SK-N-SH (cell line): ENCODE results near the gene UGT1A1. TPM values are rescaled to one million over a fixed set of nuclear protein-coding genes. Genes with fewer than 3 reads are reported as not detected.

ENCODE experiments used
- CTCF ChIA-PET: fragments of 300-600, 350-600 bp; formaldehyde crosslinking; extraction: SDS; loops from one replicate; lab custom pipeline; 2021; lab: Yijun Ruan, JAX
- POLR2A ChIA-PET: fragments of 350-600 bp; sonication (Branson Sonifier 250); formaldehyde crosslinking; extraction: SDS; loops from one replicate; lab custom pipeline; 2020; ENCODE audit warnings: antibody characterized with exemption, inconsistent platforms; lab: Yijun Ruan, JAX
- DNase-seq: peaks from one replicate; pipeline ENCODE4 v3.0.0; 2012
- H2AFZ ChIP-seq: fragments of 200-600 bp; sonication (generic); 2 replicates; pipeline ENCODE4 v1.8.1; 2016; ENCODE audit warnings: antibody characterized with exemption, mild to moderate bottlenecking, low read depth
- H3F3A ChIP-seq: fragments of 200-600 bp; sonication (generic); replicated peaks from 2 replicates; pipeline ENCODE3; 2016; ENCODE audit warnings: antibody characterized with exemption, mild to moderate bottlenecking; ENCODE audit not compliant: insufficient read depth
- H3K27ac ChIP-seq, 2 experiments: fragments of 200-500 bp in 1 of 2; fragments of 200-600 bp in 1 of 2; sonication (Bioruptor generic) in 1 of 2; sonication (generic), shearing (Covaris generic) in 1 of 2; 2 replicates each; pipeline versions ENCODE4 v1.5.1 to v1.6.1; 2014 to 2016; ENCODE audit warnings: low read depth in 2 of 2, inconsistent platforms in 1 of 2, low read length in 1 of 2, mild to moderate bottlenecking in 1 of 2, mixed read lengths in 1 of 2
- H3K27me3 ChIP-seq: fragments of 200-600 bp; sonication (generic), shearing (Covaris generic); 2 replicates; pipeline ENCODE4 v1.6.1; 2016; ENCODE audit warnings: mixed run types; ENCODE audit not compliant: insufficient read depth
- H3K36me3 ChIP-seq, 2 experiments: fragments of 200-500 bp in 1 of 2; fragments of 200-600 bp in 1 of 2; sonication (Bioruptor generic) in 1 of 2; sonication (generic) in 1 of 2; replicated peaks in 1 of 2; 2 replicates each; pipeline versions ENCODE3 to v1.5.1; 2014 to 2016; ENCODE audit warnings: low read length in 1 of 2, mild to moderate bottlenecking in 1 of 2; ENCODE audit not compliant: insufficient read depth in 2 of 2, control insufficient read depth in 1 of 2
- H3K4me1 ChIP-seq, 2 experiments: fragments of 200-500 bp in 1 of 2; fragments of 200-600 bp in 1 of 2; sonication (Bioruptor generic) in 1 of 2; sonication (generic), shearing (Covaris generic) in 1 of 2; 2 replicates each; pipeline versions ENCODE4 v1.5.1 to v1.6.1; 2014 to 2016; ENCODE audit warnings: low read depth in 1 of 2, low read length in 1 of 2, mixed run types in 1 of 2; ENCODE audit not compliant: insufficient read depth in 2 of 2, control insufficient read depth in 1 of 2
- H3K4me2 ChIP-seq: fragments of 200-600 bp; sonication (generic), shearing (Covaris generic); 2 replicates; pipeline ENCODE4 v1.6.1; 2017; ENCODE audit warnings: mixed run types
- H3K4me3 ChIP-seq, 2 experiments: fragments of 200-500 bp in 1 of 2; fragments of 200-600 bp in 1 of 2; sonication (Bioruptor generic) in 1 of 2; sonication (generic), shearing (Covaris generic) in 1 of 2; 2 replicates each; pipeline versions ENCODE4 v1.5.1 to v1.8.1; 2014 to 2016; ENCODE audit warnings: low read depth in 2 of 2, inconsistent platforms in 1 of 2, low read length in 1 of 2, mild to moderate bottlenecking in 1 of 2, mixed read lengths in 1 of 2, moderate library complexity in 1 of 2
- H3K79me2 ChIP-seq: fragments of 200-600 bp; sonication (generic); 2 replicates; pipeline ENCODE4 v1.8.1; 2017; ENCODE audit warnings: mild to moderate bottlenecking; ENCODE audit not compliant: insufficient read depth
- H3K9ac ChIP-seq: fragments of 200-600 bp; sonication (generic); 2 replicates; pipeline ENCODE4 v1.6.1; 2017; ENCODE audit warnings: mixed run types
- H3K9me2 ChIP-seq: fragments of 200-600 bp; sonication (generic); 2 replicates; pipeline ENCODE4 v1.6.1; 2017; ENCODE audit warnings: mixed run types
- H3K9me3 ChIP-seq: fragments of 200-600 bp; sonication (generic); 2 replicates; pipeline ENCODE4 v1.6.1; 2017; ENCODE audit warnings: mixed run types, mild to moderate bottlenecking, moderate library complexity
- H4K20me1 ChIP-seq: fragments of 200-600 bp; sonication (generic); 2 replicates; pipeline ENCODE4 v1.6.1; 2017; ENCODE audit warnings: mild to moderate bottlenecking, mixed run types; ENCODE audit not compliant: insufficient read depth
- CHD2 ChIP-seq: fragments of 150-350 bp; IDR thresholded peaks from 2 replicates; pipeline ENCODE4 v1.6.1; 2018; ENCODE audit warnings: low read length; ENCODE audit not compliant: partially characterized antibody
- CTCF ChIP-seq: fragments of 200-600 bp; sonication (generic); IDR thresholded peaks from 2 replicates; pipeline ENCODE4 v1.6.1; 2017; ENCODE audit warnings: antibody characterized with exemption, mild to moderate bottlenecking, moderate library complexity
- EP300 ChIP-seq, 2 experiments: IDR thresholded peaks; 2 replicates each; pipeline versions ENCODE4 v1.4.0 to v1.6.1; 2012; ENCODE audit warnings: borderline replicate concordance in 1 of 2, low read depth in 1 of 2, low read length in 1 of 2
- GABPA ChIP-seq: IDR thresholded peaks from 2 replicates; pipeline ENCODE4 v1.4.0; 2012; ENCODE audit warnings: low read depth, mild to moderate bottlenecking
- GATA2 ChIP-seq: sonication (generic); formaldehyde crosslinking; IDR thresholded peaks from 2 replicates; pipeline ENCODE4 v1.5.0; 2020; ENCODE audit warnings: mild to moderate bottlenecking, missing genetic modification reagents
- MEF2A ChIP-seq: IDR thresholded peaks from 2 replicates; pipeline ENCODE4 v1.4.0; 2012; ENCODE audit warnings: low read depth, borderline replicate concordance
- MXI1 ChIP-seq: IDR thresholded peaks from 2 replicates; pipeline ENCODE4 v1.6.1; 2012; ENCODE audit warnings: mild to moderate bottlenecking, low read depth, low read length, improper control_type of control experiment
- NFIC ChIP-seq: IDR thresholded peaks from 2 replicates; pipeline ENCODE4 v1.4.0; 2012; ENCODE audit warnings: borderline replicate concordance
- PBX3 ChIP-seq: IDR thresholded peaks from 2 replicates; pipeline ENCODE4; 2012
- POLR2AphosphoS5 ChIP-seq: IDR thresholded peaks from 2 replicates; pipeline ENCODE4 v1.6.1; 2012; ENCODE audit warnings: low read depth, low read length
- RAD21 ChIP-seq: IDR thresholded peaks from 2 replicates; pipeline ENCODE4 v1.6.1; 2012; ENCODE audit warnings: mild to moderate bottlenecking, low read length
- RCOR1 ChIP-seq: fragments of 150-350 bp; IDR thresholded peaks from 2 replicates; pipeline ENCODE4 v1.6.1; 2017; ENCODE audit warnings: antibody characterized with exemption, low read length
- REST ChIP-seq: IDR thresholded peaks from 2 replicates; pipeline ENCODE4 v1.6.1; 2012; ENCODE audit warnings: mild to moderate bottlenecking, low read depth, low read length, moderate library complexity
- SMC3 ChIP-seq: IDR thresholded peaks from 2 replicates; pipeline ENCODE4 v1.6.1; 2012; ENCODE audit warnings: low read depth, low read length, improper control_type of control experiment
- TCF12 ChIP-seq: IDR thresholded peaks from 2 replicates; pipeline ENCODE4 v1.4.0; 2012
- TEAD4 ChIP-seq: IDR thresholded peaks from 2 replicates; pipeline ENCODE4 v1.4.0; 2012; ENCODE audit warnings: mild to moderate bottlenecking, borderline replicate concordance; ENCODE audit not compliant: insufficient read depth
- USF1 ChIP-seq: IDR thresholded peaks from 2 replicates; pipeline ENCODE4 v1.4.0; 2012; ENCODE audit warnings: low read depth, borderline replicate concordance
- USF2 ChIP-seq: fragments of 150-350 bp; IDR thresholded peaks from 2 replicates; pipeline ENCODE4 v1.6.1; 2017; ENCODE audit warnings: antibody characterized with exemption, low read length, low read depth, borderline replicate concordance
- YY1 ChIP-seq: IDR thresholded peaks from 2 replicates; pipeline ENCODE4 v1.4.0; 2012; ENCODE audit warnings: low read depth, mild to moderate bottlenecking
- WGBS: methylation state at CpG from one replicate; pipeline ENCODE4 v1.1.6; 2017; ENCODE audit warnings: low lambda C conversion rate; 5-methylcytosine and 5-hydroxymethylcytosine counted together
- polyA plus RNA-seq, 3 experiments: library from polyadenylated mRNA; depleted of rRNA; stranded (reverse); fragments of >200 nt; gene quantifications; 2 replicates each; pipeline ENCODE4 v1.2.3, GENCODE V29; 2012

UGT1A1 gene
- polyA plus RNA-seq, 1 of the 3 experiments (the other 2 are of a cell fraction), result not detected

- no peaks in the 10 kb centered on the region for H3K79me2 ChIP-seq
- H3K4me2 ChIP-seq, result no peak overlapping the region
- ChIA-PET POLR2A (no interaction called here), CTCF (no interaction called here)
- no peak overlapping the region for H3K27ac ChIP-seq
- H3F3A ChIP-seq, result no peaks in the 10 kb centered on the region
- DNase-seq, result no peak
- no peak overlapping the region for H3K4me3 ChIP-seq
- WGBS, result 54% methylated on average over 6 of the region's 6 CpGs
- TF ChIP-seq PBX3 (no peak), RAD21 (no peak), GATA2 (CRISPR knock-in tag) (no peak), USF1 (no peak), YY1 (no peak), POLR2AphosphoS5 (no peak), NFIC (no peak), CTCF (no peak)
- no peaks in the 10 kb centered on the region; the same call in 1 of the 2 replicates for H3K27me3 ChIP-seq
- H3K4me1 ChIP-seq, result no peaks in the 10 kb centered on the region
- no peaks in the 10 kb centered on the region for H4K20me1 ChIP-seq
- H3K9me3 ChIP-seq, result no peaks in the 10 kb centered on the region; the same call in 1 of the 2 replicates
- no peak overlapping the region for H3K9ac ChIP-seq
- no peaks in the 10 kb centered on the region for H3K9me2 ChIP-seq
- no peak overlapping the region for H2AFZ ChIP-seq
- H3K36me3 ChIP-seq, result no peaks in the 10 kb centered on the region
These were observed 50.3 kb downstream of the UGT1A1 start for GRCh38 chr2:233810385-233810784.

GRCh38 chr2:233811087-233811486 is 51.0 kb downstream of the UGT1A1 start:
- no peak overlapping the region for H2AFZ ChIP-seq
- no peak overlapping the region for H3K4me2 ChIP-seq
- H4K20me1 ChIP-seq, result no peaks in the 10 kb centered on the region
- no peaks in the 10 kb centered on the region for H3K36me3 ChIP-seq
- H3K9me2 ChIP-seq, result no peaks in the 10 kb centered on the region
- H3F3A ChIP-seq, result no peaks in the 10 kb centered on the region
- no peak overlapping the region for H3K9ac ChIP-seq
- no peaks in the 10 kb centered on the region; the same call in 1 of the 2 replicates for H3K9me3 ChIP-seq
- ChIA-PET POLR2A (no interaction called here), CTCF (no interaction called here)
- no peaks in the 10 kb centered on the region for H3K4me1 ChIP-seq
- H3K79me2 ChIP-seq, result no peaks in the 10 kb centered on the region
- no peaks in the 10 kb centered on the region; the same call in 1 of the 2 replicates for H3K27me3 ChIP-seq
- H3K4me3 ChIP-seq, result no peak overlapping the region
- WGBS, result 66% methylated on average over 3 of the region's 4 CpGs
- H3K27ac ChIP-seq, result no peak overlapping the region
- DNase-seq, result no peak
- TF ChIP-seq REST, result no peak
- TF ChIP-seq CHD2, result no peak
- TF ChIP-seq TCF12, result no peak
- TF ChIP-seq MEF2A, result no peak
- no peak for TF ChIP-seq USF1
- TF ChIP-seq TEAD4, result no peak
- no peak for TF ChIP-seq GABPA
- TF ChIP-seq SMC3, result no peak
- no peak for TF ChIP-seq YY1
- TF ChIP-seq USF2, result no peak
- no peak for TF ChIP-seq EP300 (IDR thresholded peaks at IDR 0.05; ENCODE audit: borderline replicate concordance in 1 of 2, low read depth in 1 of 2, low read length in 1 of 2)
- no peak for TF ChIP-seq POLR2AphosphoS5
- no peak for TF ChIP-seq MXI1
- TF ChIP-seq RCOR1, result no peak
